K562 (cell line): ENCODE results near the gene AFF1. TPM values are rescaled to one million over a fixed set of nuclear protein-coding genes. Genes with fewer than 3 reads are reported as not detected.

Experiments
- CBFA2T2 ChIP-seq: fragments of 450-650 bp; conservative IDR thresholded peaks from 2 replicates; pipeline ENCODE4 v1.6.1; 2017; ENCODE audit warnings: mild to moderate bottlenecking
- CREBBP ChIP-seq: IDR thresholded peaks from one replicate; pipeline ENCODE4 v1.6.1; 2012; ENCODE audit warnings: low read depth, mild to moderate bottlenecking, control low read depth, inconsistent platforms, low read length
- CTBP1 ChIP-seq: fragments of 450-650 bp; IDR thresholded peaks from 2 replicates; pipeline ENCODE4 v1.6.1; 2016; ENCODE audit warnings: borderline replicate concordance
- DIDO1 ChIP-seq: fragments of 450-650 bp; IDR thresholded peaks from 2 replicates; pipeline ENCODE4 v1.6.1; 2016; ENCODE audit warnings: low read depth, missing biosample characterization, missing genetic modification characterization
- GATAD2B ChIP-seq: fragments of 450-650 bp; IDR thresholded peaks from 2 replicates; pipeline ENCODE4 v1.6.1; 2017; ENCODE audit warnings: mild to moderate bottlenecking, borderline replicate concordance
- HNRNPLL ChIP-seq: fragments of 200-400 bp; formaldehyde crosslinking; IDR thresholded peaks from 2 replicates; pipeline ENCODE4 v1.6.1; 2017; ENCODE audit warnings: low read length, low read depth, mild to moderate bottlenecking; ENCODE audit not compliant: poor library complexity, severe bottlenecking
- LEF1 ChIP-seq: fragments of 450-650 bp; IDR thresholded peaks from 2 replicates; pipeline ENCODE4 v1.6.1; 2016; ENCODE audit warnings: mild to moderate bottlenecking
- MCM5 ChIP-seq: fragments of 450-650 bp; IDR thresholded peaks from 2 replicates; pipeline ENCODE4 v1.6.1; 2016; ENCODE audit warnings: low read depth
- NFIC ChIP-seq: fragments of 450-650 bp; IDR thresholded peaks from 2 replicates; pipeline ENCODE4 v1.6.1; 2017; ENCODE audit warnings: mild to moderate bottlenecking, inconsistent platforms
- RBM34 ChIP-seq: fragments of 200-400 bp; formaldehyde crosslinking; IDR thresholded peaks from 2 replicates; pipeline ENCODE4 v1.6.1; 2018; ENCODE audit warnings: low read length, borderline replicate concordance; ENCODE audit not compliant: insufficient read depth
- SP2 ChIP-seq: IDR thresholded peaks from 2 replicates; pipeline ENCODE4 v1.6.1; 2011; ENCODE audit warnings: mild to moderate bottlenecking, low read depth, low read length, moderate library complexity; ENCODE audit not compliant: poor library complexity, severe bottlenecking; ENCODE audit errors: extremely low read depth
- ZKSCAN1 ChIP-seq: fragments of 150-350 bp; IDR thresholded peaks from 2 replicates; pipeline ENCODE4 v1.6.1; 2016; ENCODE audit warnings: low read depth, low read length
- ZNF121 ChIP-seq: sonication (generic); formaldehyde crosslinking; conservative IDR thresholded peaks from 2 replicates; pipeline ENCODE4 v1.8.0; 2022; ENCODE audit warnings: missing genetic modification reagents
- ZNF717 ChIP-seq: fragments of 250-450 bp; sonication (Bioruptor Pico); IDR thresholded peaks from 2 replicates; pipeline ENCODE4 v1.5.0; 2021
- polyA plus RNA-seq, 8 experiments: library from polyadenylated mRNA; depleted of rRNA in 4 of 8; stranded (reverse) in 5 of 8; unstranded in 3 of 8; fragments of >200 nt; fragmentation: Nextera tagmentation in 2 of 8; fragmentation: Illumina TruSeq in 1 of 8; extraction: Ambion mirVana in 2 of 8; extraction: Trizol in 1 of 8; gene quantifications; 2 replicates each; pipeline versions ENCODE4 v1.2.1 to v1.2.3, GENCODE V29; 2011 to 2014; ENCODE audit warnings: inconsistent platforms in 1 of 8, missing spikeins in 1 of 8
- total RNA-seq, 7 experiments: library from RNA; depleted of rRNA in 6 of 7; stranded (reverse); fragments of >200 nt in 6 of 7; fragmentation: Illumina TruSeq in 2 of 7; extraction: Trizol in 2 of 7; gene quantifications; 2 replicates each; pipeline versions ENCODE4 v1.2.1 to v1.2.3, GENCODE V29; 2011 to 2021; ENCODE audit warnings: low replicate concordance in 1 of 7
- TF ChIP-seq, protein P1 (sequence below): fragments of 250-450 bp; sonication (Bioruptor Pico); IDR thresholded peaks from 2 replicates; pipeline ENCODE4 v1.5.0; 2021; ENCODE audit warnings: mild to moderate bottlenecking, moderate library complexity
- TF ChIP-seq, protein P2 (sequence below): fragments of 250-450 bp; sonication (Bioruptor Pico); IDR thresholded peaks from 2 replicates; pipeline ENCODE4 v1.4.0; 2020
- TF ChIP-seq, protein P3 (sequence below), 2 experiments: fragments of 150-350 bp in 1 of 2; IDR thresholded peaks; 2 replicates each; pipeline ENCODE4 v1.6.1; 2012 to 2016; ENCODE audit warnings: low read depth in 2 of 2, low read length in 2 of 2, mild to moderate bottlenecking in 1 of 2, moderate library complexity in 1 of 2

Gene AFF1
- total and polyA plus RNA-seq, 9 of the 15 experiments (the other 6 are each of a cell fraction or from before 2014, with no cell fraction given) = 4.1 to 47.5 (median 17.2) TPM

DNA sequence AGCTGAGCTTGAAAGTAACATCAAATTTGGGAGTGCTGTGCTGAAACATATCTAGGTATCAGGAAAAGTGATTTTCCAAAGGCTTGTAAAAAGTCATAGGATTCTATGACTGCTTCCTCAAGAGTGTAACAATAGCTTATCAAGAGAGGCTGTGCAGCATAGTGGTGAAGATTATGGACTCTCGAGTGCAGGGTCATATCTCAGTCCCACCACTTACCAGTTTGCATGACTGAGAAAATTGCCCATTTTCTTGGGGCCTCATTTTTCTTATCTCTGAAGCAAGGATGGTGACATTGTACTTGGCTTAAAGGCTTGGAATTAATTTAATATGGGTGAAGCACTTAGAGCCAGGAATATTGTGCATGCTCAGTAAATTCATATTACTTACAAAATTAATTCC is 57.2 kb downstream of the AFF1 start (continued):
- TF ChIP-seq, protein P1, sequence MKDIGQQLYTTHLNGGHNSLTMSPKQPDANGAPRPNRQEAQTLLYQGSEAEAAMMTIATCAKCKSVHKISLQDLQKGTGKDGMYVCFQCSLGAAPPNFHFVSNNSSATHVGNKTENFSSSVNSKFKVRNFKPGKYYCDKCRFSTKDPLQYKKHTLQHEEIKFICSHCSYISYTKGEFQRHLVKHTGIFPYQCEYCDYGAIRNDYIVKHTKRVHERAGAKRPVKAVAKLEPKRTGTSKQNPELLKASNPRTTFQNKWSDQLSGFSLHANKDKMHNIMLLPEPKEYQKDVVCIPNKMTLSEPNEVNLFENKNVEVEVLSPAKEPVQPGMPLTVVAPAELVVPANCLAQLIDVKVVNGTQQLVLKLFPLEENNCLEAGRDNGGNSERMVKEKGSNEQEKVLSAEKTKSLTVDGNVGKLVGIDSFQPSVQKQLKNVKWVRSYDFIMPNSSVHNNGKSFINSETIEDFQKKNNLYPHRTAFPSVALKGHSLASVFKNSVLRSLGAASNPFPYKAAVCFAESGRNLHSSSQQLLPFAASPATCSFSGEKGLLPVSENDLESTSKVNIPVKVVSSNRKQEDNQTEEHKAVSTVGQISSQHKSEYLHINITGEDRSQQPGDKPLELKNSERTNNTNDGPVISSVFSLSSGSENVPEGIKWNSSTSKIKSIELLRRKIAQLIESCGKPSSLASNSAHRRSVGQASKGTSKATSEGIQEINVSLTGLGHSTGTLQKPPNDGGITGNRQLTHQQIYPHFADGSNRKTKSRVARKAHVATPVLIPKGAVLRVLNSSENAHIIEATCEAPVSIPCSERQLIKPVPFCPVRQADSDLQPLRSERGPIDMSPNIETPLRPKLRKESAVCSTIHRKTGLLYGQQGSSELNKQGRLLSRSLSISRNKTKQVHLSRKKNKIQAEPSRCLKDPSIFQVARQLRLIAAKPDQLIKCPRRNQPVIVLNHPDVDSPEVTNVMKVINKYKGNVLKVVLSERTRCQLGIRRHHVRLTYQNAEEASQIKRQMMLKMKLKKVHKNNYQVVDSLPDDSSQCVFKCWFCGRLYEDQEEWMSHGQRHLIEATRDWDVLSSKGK = no peak
- TF ChIP-seq CTBP1 (no peak), ZNF121 (CRISPR knock-in tag) (no peak), NFIC (peak; percentile 34; the same call in 1 of the 2 replicates), ZKSCAN1 (no peak), SP2 (no peak), RBM34 (no peak), ZNF717 (CRISPR knock-in tag) (no peak), MCM5 (no peak), CBFA2T2 (peak; percentile 77), GATAD2B (no peak), LEF1 (no peak), HNRNPLL (no peak), CREBBP (no peak), DIDO1 (tag) (no peak)
- TF ChIP-seq, protein P2, sequence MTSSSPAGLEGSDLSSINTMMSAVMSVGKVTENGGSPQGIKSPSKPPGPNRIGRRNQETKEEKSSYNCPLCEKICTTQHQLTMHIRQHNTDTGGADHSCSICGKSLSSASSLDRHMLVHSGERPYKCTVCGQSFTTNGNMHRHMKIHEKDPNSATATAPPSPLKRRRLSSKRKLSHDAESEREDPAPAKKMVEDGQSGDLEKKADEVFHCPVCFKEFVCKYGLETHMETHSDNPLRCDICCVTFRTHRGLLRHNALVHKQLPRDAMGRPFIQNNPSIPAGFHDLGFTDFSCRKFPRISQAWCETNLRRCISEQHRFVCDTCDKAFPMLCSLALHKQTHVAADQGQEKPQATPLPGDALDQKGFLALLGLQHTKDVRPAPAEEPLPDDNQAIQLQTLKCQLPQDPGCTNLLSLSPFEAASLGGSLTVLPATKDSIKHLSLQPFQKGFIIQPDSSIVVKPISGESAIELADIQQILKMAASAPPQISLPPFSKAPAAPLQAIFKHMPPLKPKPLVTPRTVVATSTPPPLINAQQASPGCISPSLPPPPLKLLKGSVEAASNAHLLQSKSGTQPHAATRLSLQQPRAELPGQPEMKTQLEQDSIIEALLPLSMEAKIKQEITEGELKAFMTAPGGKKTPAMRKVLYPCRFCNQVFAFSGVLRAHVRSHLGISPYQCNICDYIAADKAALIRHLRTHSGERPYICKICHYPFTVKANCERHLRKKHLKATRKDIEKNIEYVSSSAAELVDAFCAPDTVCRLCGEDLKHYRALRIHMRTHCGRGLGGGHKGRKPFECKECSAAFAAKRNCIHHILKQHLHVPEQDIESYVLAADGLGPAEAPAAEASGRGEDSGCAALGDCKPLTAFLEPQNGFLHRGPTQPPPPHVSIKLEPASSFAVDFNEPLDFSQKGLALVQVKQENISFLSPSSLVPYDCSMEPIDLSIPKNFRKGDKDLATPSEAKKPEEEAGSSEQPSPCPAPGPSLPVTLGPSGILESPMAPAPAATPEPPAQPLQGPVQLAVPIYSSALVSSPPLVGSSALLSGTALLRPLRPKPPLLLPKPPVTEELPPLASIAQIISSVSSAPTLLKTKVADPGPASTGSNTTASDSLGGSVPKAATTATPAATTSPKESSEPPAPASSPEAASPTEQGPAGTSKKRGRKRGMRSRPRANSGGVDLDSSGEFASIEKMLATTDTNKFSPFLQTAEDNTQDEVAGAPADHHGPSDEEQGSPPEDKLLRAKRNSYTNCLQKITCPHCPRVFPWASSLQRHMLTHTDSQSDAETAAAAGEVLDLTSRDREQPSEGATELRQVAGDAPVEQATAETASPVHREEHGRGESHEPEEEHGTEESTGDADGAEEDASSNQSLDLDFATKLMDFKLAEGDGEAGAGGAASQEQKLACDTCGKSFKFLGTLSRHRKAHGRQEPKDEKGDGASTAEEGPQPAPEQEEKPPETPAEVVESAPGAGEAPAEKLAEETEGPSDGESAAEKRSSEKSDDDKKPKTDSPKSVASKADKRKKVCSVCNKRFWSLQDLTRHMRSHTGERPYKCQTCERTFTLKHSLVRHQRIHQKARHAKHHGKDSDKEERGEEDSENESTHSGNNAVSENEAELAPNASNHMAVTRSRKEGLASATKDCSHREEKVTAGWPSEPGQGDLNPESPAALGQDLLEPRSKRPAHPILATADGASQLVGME (CRISPR knock-in tag) = no peak
- TF ChIP-seq, protein P3, sequence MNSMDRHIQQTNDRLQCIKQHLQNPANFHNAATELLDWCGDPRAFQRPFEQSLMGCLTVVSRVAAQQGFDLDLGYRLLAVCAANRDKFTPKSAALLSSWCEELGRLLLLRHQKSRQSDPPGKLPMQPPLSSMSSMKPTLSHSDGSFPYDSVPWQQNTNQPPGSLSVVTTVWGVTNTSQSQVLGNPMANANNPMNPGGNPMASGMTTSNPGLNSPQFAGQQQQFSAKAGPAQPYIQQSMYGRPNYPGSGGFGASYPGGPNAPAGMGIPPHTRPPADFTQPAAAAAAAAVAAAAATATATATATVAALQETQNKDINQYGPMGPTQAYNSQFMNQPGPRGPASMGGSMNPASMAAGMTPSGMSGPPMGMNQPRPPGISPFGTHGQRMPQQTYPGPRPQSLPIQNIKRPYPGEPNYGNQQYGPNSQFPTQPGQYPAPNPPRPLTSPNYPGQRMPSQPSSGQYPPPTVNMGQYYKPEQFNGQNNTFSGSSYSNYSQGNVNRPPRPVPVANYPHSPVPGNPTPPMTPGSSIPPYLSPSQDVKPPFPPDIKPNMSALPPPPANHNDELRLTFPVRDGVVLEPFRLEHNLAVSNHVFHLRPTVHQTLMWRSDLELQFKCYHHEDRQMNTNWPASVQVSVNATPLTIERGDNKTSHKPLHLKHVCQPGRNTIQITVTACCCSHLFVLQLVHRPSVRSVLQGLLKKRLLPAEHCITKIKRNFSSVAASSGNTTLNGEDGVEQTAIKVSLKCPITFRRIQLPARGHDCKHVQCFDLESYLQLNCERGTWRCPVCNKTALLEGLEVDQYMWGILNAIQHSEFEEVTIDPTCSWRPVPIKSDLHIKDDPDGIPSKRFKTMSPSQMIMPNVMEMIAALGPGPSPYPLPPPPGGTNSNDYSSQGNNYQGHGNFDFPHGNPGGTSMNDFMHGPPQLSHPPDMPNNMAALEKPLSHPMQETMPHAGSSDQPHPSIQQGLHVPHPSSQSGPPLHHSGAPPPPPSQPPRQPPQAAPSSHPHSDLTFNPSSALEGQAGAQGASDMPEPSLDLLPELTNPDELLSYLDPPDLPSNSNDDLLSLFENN (IDR thresholded peaks at IDR 0.05; ENCODE audit: low read depth in 2 of 2, low read length in 2 of 2) = no peak
